ENCODE results near the gene SPDYE4.

DNA sequence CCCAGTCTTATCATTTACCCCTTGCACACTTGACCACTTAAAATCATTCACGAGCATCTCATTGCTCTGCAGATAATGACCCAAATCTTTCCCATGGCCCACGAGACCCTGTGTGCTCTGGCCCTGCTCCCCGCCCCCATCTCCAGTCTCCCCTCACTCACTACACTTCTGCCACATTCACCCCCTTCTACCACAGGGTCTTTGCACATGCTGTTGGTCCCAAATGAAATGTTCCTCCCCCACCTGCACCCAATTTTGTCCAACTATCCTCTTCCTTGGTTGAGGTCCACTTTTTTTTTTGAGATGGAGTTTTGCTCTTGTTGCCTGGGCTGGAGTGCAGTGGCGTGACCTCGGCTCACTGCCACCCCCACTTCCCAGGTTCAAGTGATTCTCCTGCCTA lies 52.9 kb downstream of the SPDYE4 start:
- TF ChIP-seq, protein P1, sequence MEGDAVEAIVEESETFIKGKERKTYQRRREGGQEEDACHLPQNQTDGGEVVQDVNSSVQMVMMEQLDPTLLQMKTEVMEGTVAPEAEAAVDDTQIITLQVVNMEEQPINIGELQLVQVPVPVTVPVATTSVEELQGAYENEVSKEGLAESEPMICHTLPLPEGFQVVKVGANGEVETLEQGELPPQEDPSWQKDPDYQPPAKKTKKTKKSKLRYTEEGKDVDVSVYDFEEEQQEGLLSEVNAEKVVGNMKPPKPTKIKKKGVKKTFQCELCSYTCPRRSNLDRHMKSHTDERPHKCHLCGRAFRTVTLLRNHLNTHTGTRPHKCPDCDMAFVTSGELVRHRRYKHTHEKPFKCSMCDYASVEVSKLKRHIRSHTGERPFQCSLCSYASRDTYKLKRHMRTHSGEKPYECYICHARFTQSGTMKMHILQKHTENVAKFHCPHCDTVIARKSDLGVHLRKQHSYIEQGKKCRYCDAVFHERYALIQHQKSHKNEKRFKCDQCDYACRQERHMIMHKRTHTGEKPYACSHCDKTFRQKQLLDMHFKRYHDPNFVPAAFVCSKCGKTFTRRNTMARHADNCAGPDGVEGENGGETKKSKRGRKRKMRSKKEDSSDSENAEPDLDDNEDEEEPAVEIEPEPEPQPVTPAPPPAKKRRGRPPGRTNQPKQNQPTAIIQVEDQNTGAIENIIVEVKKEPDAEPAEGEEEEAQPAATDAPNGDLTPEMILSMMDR (IDR thresholded peaks at IDR 0.05; ENCODE audit: insufficient read depth, low read length), result no peak
- TF ChIP-seq POLR2AphosphoS5 (IDR thresholded peaks at IDR 0.05; ENCODE audit: low read depth) (no peak), SPI1 (IDR thresholded peaks at IDR 0.05; ENCODE audit: borderline replicate concordance, low read depth) (no peak)

Measured in HL-60 (cell line).